Stimulated activated CD4-positive, alpha-beta T cell treated with anti-CD3 and anti-CD28 coated beads, TNF-alpha, amount 100 ng/mL, for 48 hours (primary cell): ENCODE data around the gene VWDE.

Experiments used
- DNase-seq, 3 donors: peaks; one replicate each; pipeline ENCODE4 v3.0.0-alpha.2; 2020; ENCODE audit warnings: low read depth in 3 of 3

The VWDE gene

DNA sequence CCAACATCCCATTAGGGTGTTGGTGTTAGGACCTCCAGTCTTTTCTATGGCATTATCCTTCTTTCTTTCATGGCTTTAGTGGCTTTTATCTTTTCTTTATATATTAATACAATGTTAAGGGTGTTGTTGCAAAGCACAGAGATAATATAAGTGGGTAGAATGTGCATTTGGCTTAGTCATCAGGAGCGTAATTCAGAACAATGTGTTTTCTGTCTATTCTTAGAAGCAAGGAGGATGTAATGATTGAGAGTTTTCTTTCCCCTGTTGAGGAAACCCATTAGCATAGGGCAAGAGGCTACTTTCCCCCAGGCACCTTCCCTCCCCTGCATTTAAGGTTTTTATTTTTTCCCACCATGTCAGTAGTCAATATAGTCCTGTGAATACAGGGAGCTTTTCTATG, 112.9 kb downstream of the VWDE start:
- no peak for DNase-seq

DNA sequence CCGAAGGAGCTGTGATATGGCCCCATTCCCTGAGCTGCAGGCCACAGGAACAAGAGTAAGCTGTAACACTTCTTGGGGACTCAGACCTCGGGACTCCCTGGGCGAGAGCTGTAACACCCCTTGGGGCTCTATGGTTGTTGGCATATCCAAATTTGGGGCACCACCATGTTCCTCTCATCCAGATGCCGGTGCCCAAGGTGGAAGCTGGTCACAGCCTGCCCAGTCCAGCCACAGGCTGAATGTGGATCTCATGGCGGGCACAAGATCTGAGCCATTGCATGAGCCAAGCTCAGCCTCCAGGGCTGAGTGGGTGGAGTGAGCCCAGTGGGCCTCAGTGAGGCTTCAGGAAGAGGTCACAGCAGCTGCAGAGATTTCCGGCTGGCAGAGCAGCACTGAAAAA, 113.7 kb downstream of the VWDE start:
- no peak for DNase-seq

DNA sequence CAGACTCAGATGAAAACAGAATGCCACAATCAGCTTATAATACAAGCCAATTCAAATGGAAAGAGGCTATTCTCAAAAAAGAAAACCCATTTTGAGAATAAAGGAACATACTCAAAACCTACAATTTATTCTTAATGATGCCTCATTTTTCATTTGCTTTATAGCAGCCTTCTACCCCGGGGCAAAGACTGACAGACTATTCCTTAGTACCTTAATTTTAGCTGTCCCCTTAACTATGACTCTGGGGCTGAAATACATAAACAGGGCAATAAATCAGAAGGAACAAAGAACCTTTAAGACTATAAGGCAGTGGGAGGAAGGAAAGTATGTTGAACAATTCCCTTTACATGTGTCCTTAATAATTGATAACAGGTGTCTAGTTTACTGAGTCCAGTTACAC, 115.8 kb downstream of the VWDE start:
- no peak for DNase-seq

DNA sequence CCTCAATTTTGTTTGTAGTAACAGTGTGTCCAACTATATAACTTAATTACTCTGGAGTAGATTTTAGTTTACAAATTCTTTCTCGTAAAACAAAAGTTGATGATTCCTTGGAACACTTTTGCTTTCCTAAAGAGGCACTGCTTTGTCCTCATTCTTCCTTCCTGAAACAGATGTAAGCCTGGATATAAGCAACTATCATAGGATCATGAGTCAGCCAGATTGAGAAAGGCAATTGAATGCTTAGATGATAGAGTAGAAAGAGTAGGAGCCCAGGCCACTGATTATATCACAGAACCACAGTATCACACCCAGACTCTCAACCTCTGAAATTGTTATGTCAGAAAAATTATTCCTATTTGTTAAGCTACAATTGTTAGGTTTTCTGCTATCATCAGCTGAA, 122.6 kb downstream of the VWDE start:
- DNase-seq = no peak
